GM19395 (cell line): ENCODE results near the gene TRAK1.

Experiments
- ATAC-seq: cut with Tn5 transposase; IDR thresholded peaks from one replicate; pipeline ENCODE4 v1.9.1; 2021; ENCODE audit warnings: mild to moderate bottlenecking, moderate library complexity; ENCODE audit not compliant: unreplicated experiment

The TRAK1 gene

DNA sequence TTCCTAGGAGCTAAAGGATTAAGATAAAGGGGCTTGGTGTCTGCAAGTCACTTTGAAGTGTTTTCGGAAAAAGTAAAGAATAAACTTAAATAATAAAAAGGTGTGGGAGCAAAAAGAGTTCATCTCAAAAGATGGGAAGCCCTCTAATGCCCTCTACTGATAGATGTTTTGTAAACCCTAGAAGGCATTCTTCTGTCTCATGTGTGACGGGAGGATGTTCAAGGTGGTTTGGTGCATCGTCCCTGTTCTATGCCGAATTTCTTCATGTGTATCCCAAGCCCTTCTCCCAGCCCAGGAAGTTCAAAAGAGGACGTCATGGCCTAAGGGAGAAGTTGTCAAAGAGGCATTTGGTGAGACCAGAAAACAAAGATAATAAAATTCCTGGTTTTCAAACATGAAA lies 137.6 kb downstream of the TRAK1 start:
- no peak for ATAC-seq

DNA sequence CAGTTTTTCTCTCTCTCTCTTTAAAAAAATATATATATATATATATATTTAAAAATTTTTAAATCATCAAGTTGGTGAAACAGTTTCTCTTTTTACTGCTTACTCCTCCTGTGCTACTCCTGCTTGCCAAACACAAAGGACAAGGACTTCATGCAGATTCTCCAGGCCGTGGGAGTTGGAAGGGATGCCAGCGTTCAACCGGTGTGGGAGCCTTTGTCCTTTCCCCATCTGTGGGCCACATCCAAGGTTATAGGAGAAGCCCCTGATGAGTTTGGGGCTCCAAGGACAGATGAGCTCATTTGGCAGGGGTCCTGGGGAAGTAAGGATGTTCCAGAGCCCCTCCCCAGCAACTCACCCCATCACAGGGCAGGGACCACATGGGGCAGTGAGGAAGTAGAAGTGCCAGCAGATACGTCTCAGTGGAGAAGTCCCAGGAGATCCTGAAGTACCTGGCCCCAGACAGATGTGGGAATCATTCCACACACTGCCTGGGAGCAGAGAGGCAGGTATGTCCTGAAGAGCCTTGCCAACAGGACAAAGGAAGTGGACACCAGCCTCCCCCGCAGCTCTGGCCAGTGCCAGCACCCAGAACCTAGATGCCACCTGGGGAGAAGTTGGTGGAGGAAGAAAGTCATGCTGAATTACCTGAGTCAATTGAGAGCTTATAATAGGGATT lies 138.2 kb downstream of the TRAK1 start:
- no peak for ATAC-seq

DNA sequence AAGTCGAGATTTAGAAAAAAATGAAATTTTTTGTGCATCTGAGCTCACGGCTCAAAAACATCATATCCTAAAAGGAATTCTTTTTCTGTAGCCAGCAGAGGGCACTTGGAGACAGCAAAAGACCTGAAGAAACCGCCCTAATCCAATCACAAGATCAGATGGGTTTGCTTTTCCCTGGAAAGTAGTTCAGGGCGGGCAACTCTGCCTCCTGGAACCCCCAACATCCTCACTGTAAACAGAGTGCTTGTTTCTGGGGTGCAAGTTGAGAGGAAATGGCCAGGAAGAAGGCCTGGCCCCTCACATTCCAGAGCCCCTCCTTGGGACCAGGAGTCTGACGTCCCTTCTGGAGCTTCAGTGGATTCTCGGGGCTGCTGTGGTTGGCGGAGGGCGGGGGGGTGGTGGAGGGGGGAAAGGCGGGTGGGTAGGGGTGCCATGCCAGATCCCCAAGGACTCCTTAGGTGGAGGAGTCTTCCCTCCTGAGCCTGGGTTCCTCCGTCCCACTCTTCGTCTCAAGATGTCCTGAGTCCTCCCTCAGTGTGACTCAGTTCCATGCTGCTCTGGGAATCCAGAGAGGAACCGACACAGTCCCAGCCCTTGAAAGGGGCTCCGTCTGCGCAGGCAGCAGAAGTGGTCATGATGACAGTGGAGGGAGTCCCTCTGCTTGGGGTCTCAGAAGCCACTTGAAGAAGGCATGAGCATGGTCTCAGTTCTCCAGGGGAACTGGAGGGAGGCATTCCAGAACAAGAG lies 139.0 kb downstream of the TRAK1 start:
- ATAC-seq = no peak

DNA sequence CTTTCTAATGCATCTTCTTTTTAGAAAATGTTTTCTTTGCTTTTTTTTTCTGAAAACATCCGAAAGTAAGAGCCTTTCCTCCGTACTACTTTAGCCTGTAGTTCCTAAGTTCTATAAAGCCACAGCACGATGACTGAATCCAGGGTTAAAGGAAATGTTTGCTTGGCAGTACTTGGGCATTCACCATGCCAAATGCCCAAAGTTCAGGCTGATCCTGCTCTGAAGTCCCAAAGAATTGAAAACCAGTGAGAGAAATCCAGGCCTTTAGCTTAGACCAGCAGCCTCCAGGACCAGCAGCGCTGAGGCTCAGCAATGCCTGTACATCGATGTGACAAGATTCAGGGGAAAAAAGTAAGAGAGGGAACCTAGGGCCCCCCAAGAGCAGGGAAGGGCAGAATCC lies 139.7 kb downstream of the TRAK1 start:
- ATAC-seq = no peak

DNA sequence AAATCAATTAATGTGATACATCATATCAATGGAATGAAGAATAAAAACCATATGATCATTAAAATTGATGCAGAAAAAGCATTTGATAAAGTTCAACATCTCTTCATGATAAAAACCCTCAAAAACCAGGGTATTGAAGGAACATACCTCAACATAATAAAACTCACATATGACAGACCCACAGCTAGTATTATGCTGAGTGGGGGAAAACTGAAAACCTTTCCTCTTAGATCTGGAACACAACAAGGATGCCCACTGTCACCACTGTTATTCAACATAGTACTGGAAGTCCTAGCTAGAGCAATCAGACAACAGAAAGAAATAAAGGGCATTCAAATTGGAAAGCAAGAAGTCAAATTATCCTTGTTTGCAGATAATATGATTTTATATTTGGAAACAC lies 144.4 kb downstream of the TRAK1 start:
- no peak for ATAC-seq

DNA sequence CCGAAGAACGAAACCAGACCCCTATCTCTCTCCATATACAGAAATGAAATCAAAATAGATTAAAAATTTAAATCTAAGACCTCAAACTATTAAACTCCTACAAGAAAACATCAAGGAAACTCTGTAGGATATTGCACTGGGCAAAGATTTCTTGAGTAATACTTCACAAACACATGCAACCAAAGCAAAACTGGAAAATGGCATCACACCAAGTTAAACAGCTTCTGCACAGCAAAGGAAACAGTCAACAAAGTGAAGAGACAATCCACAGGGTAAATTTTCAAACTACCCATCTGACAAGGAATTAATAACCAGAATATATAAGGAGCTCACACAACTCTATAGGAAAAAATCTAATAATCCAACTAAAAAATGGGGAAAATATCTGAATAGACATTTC lies 145.5 kb downstream of the TRAK1 start:
- ATAC-seq = no peak

DNA sequence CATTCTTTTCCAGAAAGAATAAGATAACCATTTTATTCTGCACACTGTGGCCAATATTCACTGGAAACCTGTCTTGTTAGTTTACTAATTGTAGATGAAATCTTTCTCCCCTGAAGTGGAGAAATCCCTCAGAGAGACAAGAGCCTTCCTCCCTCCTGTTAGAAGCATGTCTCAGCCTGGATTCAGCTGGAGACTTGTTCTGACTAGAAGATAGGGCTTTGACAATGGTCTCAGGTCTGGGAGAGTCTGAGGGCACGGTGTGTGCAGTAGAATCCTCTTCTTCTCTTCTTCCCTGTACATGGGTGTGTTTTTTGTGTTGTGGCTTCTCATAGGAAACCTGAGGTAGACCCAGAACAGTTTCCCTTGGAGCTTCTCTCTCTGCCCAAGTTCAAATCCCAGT lies 154.9 kb downstream of the TRAK1 start:
- ATAC-seq = no peak

DNA sequence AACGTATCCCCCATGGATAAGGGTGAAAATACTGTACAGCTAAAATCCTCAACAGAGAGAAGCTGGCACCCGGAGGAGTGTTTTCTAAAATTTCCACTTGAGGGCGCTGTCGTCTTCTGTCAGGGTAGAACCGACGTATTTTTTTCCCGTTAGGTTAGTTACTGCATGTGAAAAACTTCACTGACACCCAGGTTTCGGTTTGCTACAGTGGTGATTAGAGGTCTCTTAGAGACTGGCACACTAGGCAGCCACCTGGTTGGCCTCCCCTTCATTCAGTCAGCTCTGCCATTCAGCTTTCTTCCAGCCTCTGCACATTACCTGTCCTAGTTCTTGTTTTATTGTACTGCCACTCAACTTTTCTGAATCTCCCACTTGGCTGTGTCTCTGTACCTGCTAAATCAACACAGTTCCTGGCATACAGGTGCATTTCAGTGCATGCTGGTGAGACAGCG lies 156.4 kb downstream of the TRAK1 start:
- peak; percentile 78 for ATAC-seq

DNA sequence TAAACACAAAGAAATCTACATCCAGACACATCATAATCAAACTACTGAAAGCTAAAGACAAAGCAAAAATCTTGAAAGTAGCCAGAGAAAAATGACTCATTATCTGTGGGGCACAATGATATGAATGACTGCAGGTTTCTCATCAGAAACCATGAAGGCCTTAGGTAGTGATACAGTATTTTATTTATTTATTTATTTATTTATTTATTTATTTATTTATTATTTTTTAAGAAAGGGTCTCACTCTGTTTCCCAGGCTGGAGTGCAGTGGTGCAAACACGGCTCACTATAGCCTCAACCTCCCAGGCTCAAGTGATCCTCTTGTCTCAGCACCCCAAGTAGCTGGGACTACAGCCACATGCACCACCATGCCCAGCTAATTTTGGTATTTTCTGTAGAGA lies 159.6 kb downstream of the TRAK1 start:
- no peak for ATAC-seq

DNA sequence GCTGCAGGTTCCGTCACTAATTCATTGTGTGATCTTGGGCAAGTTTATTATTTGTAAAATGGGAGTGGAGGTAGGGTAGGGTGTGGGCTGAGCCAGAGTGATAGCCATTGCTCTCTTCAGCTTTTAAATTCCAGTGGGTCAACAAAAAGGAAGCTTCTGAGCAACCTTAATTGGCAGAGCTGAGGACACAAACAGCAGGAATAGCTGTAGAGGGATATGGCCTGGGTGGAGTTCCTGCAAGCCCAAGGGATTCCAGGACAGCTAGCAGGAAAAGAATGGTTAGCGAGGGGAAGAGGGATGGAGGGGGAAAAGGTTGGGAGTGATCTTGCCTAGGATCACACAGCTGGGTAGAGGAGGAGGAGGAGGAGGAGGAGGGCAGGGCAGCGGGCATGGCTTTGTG lies 163.4 kb downstream of the TRAK1 start:
- ATAC-seq = no peak

DNA sequence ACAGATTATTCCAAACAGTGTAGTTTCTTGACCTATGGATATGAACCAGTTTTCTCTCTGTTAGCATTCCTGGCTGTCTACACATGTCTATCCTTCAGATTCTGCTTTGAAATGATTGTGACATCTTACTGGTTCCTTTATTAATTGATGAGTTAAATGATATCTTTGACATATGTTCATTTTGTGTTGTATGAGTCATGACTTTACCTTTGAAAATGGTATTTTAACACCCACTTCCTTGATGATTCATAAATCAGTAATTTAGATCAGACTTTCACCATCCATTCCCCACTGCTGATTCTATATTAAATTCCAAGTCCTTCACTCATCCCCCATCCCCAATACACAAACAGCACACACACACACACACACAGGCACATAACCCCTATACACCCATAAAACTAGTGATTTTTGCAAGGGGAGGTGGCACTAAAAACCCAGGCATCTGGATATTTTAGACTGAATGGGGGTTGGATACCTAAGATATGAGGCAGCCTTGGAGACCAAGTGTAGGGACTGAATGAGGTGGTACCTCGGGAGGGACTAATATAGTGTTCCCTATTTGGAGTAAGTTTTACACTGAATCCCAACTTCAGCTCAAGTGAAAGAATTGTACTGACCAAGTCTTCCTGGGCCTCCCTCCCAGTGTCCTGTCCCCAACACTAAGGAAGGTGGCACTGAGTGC lies 165.1 kb downstream of the TRAK1 start:
- ATAC-seq = no peak

DNA sequence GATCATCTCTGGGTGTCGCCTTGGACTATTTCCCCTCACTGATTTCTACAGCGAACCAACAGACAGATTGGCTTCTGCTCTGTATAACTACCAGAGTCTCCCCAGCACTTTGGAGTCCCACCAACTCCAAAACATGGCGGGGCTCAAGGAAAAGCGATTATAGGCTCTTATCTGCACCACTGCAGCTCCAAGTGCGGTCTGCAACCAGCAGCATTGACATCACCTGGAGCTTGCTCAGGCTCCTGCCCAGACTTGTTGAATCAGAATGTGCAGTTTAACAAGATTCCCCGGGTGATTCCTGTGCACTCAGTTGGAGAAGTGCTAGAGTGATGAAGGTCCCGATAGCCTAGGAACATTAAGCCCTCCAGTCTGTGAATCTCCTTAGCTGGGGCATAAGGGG lies 165.8 kb downstream of the TRAK1 start:
- no peak for ATAC-seq

DNA sequence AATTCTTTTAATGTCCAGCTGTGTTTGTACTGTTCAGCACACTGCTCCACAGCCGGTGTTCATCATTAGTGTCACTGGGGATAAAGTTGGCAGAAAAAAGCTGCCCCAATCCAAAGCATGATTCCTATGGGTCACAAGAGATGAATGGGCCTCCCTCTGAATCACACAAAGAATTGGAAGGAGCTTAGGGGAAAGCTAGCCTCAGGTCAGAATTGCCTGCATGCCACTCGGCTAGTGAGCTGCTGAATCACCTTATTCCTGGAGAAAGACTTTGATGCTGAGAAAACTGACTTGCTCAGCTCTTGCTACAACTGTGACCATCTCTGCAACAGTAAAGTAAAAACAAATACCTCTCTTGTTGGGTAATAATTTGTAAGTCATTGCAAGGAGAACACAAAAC lies 171.4 kb downstream of the TRAK1 start:
- ATAC-seq = no peak

DNA sequence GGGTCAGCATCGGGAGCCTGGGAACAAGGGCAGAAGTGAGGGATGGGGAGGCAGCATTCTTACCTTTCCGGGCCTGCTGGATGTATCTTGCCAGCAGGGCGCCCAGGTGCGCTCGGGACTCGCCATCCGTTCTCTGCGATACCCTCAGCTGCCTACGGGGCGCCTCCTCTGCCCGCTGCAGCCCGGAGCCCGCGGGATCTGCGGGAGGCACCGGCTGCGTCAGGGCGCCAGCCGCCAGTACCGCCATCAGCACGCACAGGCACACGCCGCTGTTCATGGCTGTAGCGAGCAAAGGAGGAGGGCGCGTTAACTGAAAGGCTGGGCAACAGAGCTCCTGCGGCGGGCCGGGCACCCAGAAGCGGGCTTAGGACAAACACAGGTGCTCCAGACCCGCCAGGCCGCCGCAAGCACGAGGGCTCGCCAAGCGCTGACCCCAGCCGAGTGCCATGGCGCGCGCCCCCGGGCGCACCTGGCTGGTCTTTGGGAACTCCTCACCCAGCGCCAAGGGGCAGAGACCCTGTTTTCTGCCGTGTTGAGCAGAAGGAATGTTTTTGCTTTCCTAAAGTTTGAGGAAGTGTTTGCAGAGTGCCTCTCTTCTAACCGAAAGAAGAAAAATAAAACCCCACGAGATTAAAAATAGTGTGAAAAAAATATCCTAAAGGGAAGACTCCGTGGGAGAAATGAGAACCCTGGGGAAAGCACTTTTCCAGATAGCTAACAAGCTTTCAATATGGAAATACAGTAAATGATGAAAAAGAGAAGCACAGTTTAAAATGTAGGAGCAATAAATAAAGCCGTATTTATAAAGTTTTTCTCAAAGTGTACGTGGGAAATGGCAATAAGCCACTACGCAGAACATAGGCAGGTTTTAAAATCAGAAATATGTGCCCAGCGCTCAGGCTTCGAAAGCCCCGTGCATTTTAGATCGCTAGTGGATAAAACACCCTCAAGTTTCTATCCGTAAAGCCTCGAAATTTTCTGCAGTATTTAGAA lies 172.5 kb downstream of the TRAK1 start:
- no peak for ATAC-seq

DNA sequence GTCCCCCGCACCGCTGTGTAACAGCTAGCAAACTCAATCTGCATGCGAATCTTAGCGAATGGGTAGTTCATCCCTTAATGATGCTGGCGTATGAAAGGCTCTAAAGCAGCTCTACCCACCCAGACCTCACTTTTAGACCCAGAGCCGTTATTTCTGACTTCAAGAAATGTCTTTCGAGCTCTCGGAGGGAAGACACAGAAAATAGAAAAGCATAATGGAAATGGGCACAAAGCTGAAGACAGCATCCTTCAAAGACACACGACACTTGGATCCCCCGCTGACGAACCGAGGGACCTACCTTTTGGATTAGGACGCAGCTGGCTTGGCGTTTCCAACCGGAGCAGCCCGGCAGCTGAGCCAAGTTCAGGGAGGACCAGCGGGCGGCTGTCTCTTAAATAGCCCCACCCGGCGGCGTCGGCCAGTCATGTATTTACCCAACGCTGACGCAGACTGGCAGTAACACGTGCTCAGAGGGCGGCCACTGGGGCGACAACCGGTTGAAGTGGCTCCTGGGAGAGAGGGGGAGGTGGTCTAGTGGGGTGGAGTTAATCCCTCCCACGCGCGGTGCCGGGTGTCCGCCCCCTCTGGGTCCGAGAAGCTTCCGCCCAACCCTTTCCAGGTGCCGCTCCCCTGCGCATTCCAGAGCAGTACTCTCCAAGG lies 173.4 kb downstream of the TRAK1 start:
- no peak for ATAC-seq

DNA sequence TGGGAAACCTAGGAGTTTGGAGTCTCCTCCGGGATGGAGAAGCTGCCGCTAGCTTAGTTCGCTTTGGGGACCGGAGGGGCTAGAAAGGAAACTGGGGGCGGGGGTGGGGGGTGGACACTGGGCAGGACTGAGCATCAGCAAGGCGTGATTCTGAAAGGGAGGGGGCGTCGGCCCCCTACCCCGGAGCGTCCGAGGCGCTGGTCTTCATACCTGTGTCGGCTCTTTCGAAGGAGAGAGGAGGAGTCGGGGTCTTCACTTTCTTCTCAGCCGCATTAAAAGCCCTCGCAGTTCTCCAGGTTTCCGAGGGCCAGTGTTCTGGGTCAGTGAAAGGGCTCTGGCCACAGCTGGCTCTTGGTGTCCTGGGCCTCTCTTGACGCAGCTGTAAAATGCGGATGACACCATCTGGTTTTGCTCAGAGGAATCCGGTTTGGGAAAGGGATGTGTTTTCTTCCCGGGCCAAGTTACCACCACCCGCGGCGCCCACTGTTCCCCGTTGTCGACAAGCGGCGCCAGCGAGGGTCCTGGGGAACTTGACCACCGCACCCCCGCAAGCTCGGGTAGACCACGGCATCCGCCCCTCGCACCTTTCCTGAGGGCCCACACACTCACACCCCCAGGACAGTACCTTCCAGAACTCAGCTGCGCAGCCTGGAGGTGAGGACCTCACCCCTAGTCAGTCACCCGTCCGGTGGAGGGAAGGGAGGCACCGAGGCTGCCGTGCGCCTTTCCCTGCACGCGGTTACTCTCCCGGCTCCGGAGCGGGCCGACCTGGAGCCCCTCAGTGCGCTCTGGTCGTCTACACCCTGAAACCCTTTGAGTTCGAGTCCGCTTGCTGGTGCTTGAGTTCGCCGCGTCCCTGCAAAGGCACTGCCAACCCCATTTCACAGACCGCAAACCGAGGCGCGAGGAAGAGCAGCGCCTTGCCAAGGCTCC lies 174.2 kb downstream of the TRAK1 start:
- no peak for ATAC-seq

DNA sequence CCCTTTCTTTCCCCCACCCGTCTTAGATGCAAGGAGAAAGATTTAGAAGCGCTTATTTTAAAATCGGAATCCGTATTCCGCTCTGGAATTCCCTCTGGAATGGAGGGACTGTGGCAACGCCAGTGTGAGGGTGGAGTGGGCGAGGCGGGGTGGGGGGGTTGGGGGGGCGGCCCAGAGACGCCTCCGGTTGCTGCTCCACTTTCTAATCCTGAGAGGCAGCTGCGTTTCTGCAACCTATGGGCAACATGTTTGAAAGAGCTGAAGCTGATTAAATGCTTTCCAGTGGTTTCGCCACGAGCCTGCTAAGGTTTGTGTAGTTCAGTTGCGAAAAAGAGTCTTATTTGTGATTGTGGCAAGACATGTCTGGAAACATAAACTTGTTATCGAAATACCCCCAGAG lies 174.9 kb downstream of the TRAK1 start, which contains the start of gene CCK:
Gene CCK, minus strand, starts transcription at position 101 of the 400 bp plus-strand sequence. CDS start 2,555 bp downstream, outside the sequence.
- ATAC-seq = no peak

DNA sequence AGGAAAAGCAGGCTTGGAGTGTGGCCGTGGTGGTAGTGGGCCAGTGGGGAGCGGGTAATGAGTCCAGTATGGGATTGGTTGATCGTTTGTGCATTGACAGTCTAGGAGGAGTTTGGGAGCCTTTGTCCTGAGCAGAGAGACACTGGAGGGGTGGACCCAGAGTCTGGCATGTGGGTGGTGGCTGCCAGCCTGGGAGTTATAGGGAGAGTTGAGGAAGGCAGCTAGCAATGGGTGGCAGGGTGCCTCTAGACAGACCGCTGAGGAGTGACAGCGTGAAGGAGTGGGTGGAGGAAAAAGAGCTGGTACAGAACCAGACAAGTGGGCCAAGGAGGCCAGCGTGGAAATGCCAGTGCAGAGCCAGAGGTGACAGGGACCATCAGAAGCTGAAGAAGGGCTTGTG lies 176.7 kb downstream of the TRAK1 start:
- ATAC-seq = no peak

DNA sequence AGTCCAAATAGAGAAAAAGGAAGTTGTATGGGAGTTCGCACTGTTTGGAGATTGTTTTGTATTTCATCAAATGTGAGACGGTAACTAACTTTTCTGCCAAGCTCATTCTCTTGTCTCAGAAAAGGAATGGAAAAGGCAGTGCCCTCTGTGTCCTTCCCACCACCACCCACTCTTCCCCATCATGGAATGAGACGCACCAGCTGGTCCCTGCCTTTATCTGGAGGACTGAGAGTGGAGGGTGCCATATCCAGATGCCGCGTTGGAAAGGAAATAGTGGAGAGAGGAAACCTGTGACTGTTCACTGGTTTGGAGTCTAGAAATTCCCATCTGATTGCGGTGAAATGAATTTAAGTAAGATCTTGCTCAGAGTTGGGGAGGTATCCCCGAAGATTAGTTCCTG lies 178.5 kb downstream of the TRAK1 start:
- no peak for ATAC-seq
